ENCODE measurements around the gene MYH14. TPM values are rescaled to one million over a fixed set of nuclear protein-coding genes. Genes with fewer than 3 reads are reported as not detected.

MYH14 gene
- total RNA-seq, 1 experiment from 2014 or later: 0.84 TPM

DNA sequence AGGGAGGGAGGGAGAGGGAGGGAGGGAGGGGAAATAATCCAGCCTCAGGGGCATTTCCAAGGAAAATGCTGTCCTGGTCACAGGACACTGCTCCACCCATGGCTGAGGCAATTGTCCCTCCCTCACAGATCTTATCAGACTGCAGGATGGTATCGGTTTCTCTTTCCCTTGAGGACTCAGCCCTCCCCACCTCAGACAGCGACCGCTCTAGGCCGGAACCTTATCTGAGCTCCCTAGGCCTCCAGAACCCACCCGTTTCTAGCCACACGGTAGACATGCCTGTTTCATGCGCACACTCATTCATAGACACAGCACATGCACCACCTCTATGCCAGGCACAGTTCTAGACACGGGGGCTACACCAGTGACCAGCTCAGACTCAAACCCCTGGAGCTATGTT is 30.3 kb upstream of the MYH14 start:
- Histone ChIP-seq H3K4me3 (ENCODE audit: low read depth, low read length, poor library complexity, severe bottlenecking) (no peak overlapping the region), H3K9me3 (ENCODE audit: low read depth, low read length, poor library complexity, severe bottlenecking) (no peaks in the 10 kb centered on the region), H3K4me1 (ENCODE audit: insufficient read depth, low read length, poor library complexity, severe bottlenecking) (no peaks in the 10 kb centered on the region), H3K27me3 (replicated peaks; ENCODE audit: insufficient read depth, low read depth, low read length, poor library complexity) (no peaks in the 10 kb centered on the region), H3K36me3 (ENCODE audit: insufficient read depth, low read length, poor library complexity, severe bottlenecking) (no peaks in the 10 kb centered on the region), H3K27ac (ENCODE audit: low read depth, low read length, poor library complexity, severe bottlenecking) (no peak overlapping the region)
- DNase-seq (ENCODE audit: low spot score): no peak
- ChIA-PET CTCF (no interaction called here), POLR2A (ENCODE audit: low non-redundant PET) (no interaction called here)
- intact Hi-C loops (cut with micrococcal nuclease; ENCODE audit: unreplicated experiment): no loop called here
- no peak for TF ChIP-seq EZH2 (IDR thresholded peaks at IDR 0.05; ENCODE audit: borderline replicate concordance, low read depth, low read length, poor library complexity, severe bottlenecking)
- TF ChIP-seq, protein P1, sequence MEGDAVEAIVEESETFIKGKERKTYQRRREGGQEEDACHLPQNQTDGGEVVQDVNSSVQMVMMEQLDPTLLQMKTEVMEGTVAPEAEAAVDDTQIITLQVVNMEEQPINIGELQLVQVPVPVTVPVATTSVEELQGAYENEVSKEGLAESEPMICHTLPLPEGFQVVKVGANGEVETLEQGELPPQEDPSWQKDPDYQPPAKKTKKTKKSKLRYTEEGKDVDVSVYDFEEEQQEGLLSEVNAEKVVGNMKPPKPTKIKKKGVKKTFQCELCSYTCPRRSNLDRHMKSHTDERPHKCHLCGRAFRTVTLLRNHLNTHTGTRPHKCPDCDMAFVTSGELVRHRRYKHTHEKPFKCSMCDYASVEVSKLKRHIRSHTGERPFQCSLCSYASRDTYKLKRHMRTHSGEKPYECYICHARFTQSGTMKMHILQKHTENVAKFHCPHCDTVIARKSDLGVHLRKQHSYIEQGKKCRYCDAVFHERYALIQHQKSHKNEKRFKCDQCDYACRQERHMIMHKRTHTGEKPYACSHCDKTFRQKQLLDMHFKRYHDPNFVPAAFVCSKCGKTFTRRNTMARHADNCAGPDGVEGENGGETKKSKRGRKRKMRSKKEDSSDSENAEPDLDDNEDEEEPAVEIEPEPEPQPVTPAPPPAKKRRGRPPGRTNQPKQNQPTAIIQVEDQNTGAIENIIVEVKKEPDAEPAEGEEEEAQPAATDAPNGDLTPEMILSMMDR (conservative IDR thresholded peaks at IDR 0.05; ENCODE audit: low read depth, low read length): no peak
- BruUV-seq (replicated peaks): no TSS peak

DNA sequence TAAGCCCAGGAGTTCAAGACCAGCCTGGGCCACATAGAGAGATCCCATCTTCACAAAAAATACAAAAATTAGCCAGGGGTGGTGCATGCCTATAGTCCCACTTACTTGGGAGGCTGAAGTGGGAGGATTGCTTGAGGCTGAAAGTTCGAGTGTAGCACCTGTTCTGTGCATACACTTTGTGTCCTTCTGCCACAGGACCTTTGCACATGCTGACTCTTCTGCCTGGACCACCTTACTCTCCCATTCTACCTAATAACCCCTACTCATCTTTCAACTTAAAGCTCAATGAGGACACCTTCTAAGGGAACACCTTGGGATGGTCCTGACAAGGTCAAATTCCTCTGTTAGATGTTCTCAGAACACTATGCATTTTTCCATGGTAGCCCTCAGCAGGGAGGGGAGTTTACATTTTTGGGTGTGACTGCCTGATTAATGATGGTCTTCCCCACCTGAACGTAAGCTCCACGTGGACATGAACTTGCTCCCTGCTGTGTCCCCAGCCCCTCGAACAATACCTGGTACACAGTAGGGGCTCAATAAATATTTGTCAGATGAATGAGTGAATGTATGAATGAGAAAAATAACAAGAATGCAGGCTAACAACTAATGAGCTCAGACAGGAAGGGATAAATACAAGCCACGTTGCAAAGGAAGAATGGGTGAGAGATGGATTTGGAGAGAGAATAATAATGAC is 29.2 kb upstream of the MYH14 start:
- DNase-seq (ENCODE audit: low spot score): no peak
- ChIA-PET POLR2A (ENCODE audit: low non-redundant PET) (no interaction called here), CTCF (interaction anchor here (0.7 kb wide), 1 partner anchor 9 kb away, joined by 12 read pairs; no protein-coding TSS in a partner anchor)
- no TSS peak for BruUV-seq (replicated peaks)
- Histone ChIP-seq H3K36me3 (ENCODE audit: insufficient read depth, low read length, poor library complexity, severe bottlenecking) (no peaks in the 10 kb centered on the region), H3K4me1 (ENCODE audit: insufficient read depth, low read length, poor library complexity, severe bottlenecking) (no peaks in the 10 kb centered on the region), H3K9me3 (ENCODE audit: low read depth, low read length, poor library complexity, severe bottlenecking) (no peaks in the 10 kb centered on the region), H3K4me3 (ENCODE audit: low read depth, low read length, poor library complexity, severe bottlenecking) (no peak overlapping the region), H3K27ac (ENCODE audit: low read depth, low read length, poor library complexity, severe bottlenecking) (no peak overlapping the region), H3K27me3 (replicated peaks; ENCODE audit: insufficient read depth, low read depth, low read length, poor library complexity) (no peaks in the 10 kb centered on the region)
- intact Hi-C loops (cut with micrococcal nuclease; ENCODE audit: unreplicated experiment): no loop called here
- TF ChIP-seq, protein P1 (conservative IDR thresholded peaks at IDR 0.05; ENCODE audit: low read depth, low read length): no peak
- TF ChIP-seq EZH2 (IDR thresholded peaks at IDR 0.05; ENCODE audit: borderline replicate concordance, low read depth, low read length, poor library complexity, severe bottlenecking): no peak

DNA sequence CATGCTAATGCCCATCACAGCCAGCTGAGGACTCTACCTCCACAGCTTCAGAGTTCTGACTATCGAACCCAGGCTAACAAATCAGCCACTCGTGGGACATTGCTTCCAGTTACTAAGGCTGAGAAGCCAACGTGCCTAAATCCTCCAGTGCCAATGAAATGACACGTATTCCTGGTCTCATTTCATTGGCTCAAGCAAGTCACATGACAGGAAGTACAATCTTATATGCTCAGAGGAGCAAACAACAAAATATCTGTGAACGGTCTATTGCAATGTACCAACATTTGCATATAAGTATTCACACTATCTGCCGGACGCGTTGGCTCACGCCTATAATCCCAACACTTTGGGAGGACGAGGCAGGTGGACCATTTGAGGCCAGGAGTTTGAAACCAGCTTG is 27.5 kb upstream of the MYH14 start:
- H3K4me3 ChIP-seq (ENCODE audit: low read depth, low read length, poor library complexity, severe bottlenecking): no peak overlapping the region
- ChIA-PET CTCF (no interaction called here), POLR2A (ENCODE audit: low non-redundant PET) (no interaction called here)
- H3K9me3 ChIP-seq (ENCODE audit: low read depth, low read length, poor library complexity, severe bottlenecking): no peaks in the 10 kb centered on the region
- DNase-seq (ENCODE audit: low spot score): peak; percentile 13
- BruUV-seq (replicated peaks): no TSS peak
- intact Hi-C loops (cut with micrococcal nuclease; ENCODE audit: unreplicated experiment): no loop called here
- TF ChIP-seq EZH2 (IDR thresholded peaks at IDR 0.05; ENCODE audit: borderline replicate concordance, low read depth, low read length, poor library complexity, severe bottlenecking): no peak
- TF ChIP-seq, protein P1 (conservative IDR thresholded peaks at IDR 0.05; ENCODE audit: low read depth, low read length): no peak
- H3K27ac ChIP-seq (ENCODE audit: low read depth, low read length, poor library complexity, severe bottlenecking): no peak overlapping the region
- no peaks in the 10 kb centered on the region for H3K27me3 ChIP-seq (replicated peaks; ENCODE audit: insufficient read depth, low read depth, low read length, poor library complexity)
- H3K36me3 ChIP-seq (ENCODE audit: insufficient read depth, low read length, poor library complexity, severe bottlenecking): no peaks in the 10 kb centered on the region
- H3K4me1 ChIP-seq (ENCODE audit: insufficient read depth, low read length, poor library complexity, severe bottlenecking): no peaks in the 10 kb centered on the region

Measured in A673 (cell line).